Fibroblast of the aortic adventitia (primary cell): Measurements from ENCODE around the gene APOC4. TPM values are rescaled to one million over a fixed set of nuclear protein-coding genes. Genes with fewer than 3 reads are reported as not detected.
A peak's percentile ranks its signal among the peaks of the same experiment; 100 is the strongest.

Experiments
- DNase-seq: peaks from one replicate; pipeline ENCODE4 v3.0.0-alpha.2; 2010; ENCODE audit warnings: low read depth
- H3K4me3 ChIP-seq: 2 replicates; pipeline ENCODE4 v1.5.1; 2011; ENCODE audit warnings: low read depth, mild to moderate bottlenecking, control low read depth, low read length, moderate library complexity
- total RNA-seq: library from RNA; depleted of rRNA; stranded (reverse); fragments of >200 nt; gene quantifications from 2 replicates; pipeline ENCODE4 v1.2.3, GENCODE V29; 2012; ENCODE audit warnings: low replicate concordance
- TF ChIP-seq, protein P1 (sequence below): IDR thresholded peaks from 2 replicates; pipeline ENCODE4 v1.5.1; 2011; ENCODE audit warnings: mild to moderate bottlenecking, low read length, control low read depth, inconsistent platforms; ENCODE audit not compliant: insufficient read depth

Gene APOC4
- total RNA-seq, 1 donor, result not detected

- no peak overlapping the region for H3K4me3 ChIP-seq
- DNase-seq, result no peak
- TF ChIP-seq, protein P1, sequence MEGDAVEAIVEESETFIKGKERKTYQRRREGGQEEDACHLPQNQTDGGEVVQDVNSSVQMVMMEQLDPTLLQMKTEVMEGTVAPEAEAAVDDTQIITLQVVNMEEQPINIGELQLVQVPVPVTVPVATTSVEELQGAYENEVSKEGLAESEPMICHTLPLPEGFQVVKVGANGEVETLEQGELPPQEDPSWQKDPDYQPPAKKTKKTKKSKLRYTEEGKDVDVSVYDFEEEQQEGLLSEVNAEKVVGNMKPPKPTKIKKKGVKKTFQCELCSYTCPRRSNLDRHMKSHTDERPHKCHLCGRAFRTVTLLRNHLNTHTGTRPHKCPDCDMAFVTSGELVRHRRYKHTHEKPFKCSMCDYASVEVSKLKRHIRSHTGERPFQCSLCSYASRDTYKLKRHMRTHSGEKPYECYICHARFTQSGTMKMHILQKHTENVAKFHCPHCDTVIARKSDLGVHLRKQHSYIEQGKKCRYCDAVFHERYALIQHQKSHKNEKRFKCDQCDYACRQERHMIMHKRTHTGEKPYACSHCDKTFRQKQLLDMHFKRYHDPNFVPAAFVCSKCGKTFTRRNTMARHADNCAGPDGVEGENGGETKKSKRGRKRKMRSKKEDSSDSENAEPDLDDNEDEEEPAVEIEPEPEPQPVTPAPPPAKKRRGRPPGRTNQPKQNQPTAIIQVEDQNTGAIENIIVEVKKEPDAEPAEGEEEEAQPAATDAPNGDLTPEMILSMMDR, result no peak
These were observed 1.8 kb downstream of the APOC4 start for GRCh38 chr19:44943801-44944249.

GRCh38 chr19:44947041-44947581, 5.1 kb downstream of the APOC4 start:
- TF ChIP-seq, protein P1, result no peak
- no peak overlapping the region for H3K4me3 ChIP-seq
- DNase-seq, result no peak

GRCh38 chr19:44948237-44948636, 6.2 kb downstream of the APOC4 start:
- H3K4me3 ChIP-seq, result no peak overlapping the region
- TF ChIP-seq, protein P1, result no peak
- no peak for DNase-seq

- TF ChIP-seq, protein P1, result no peak
- H3K4me3 ChIP-seq, result no peak overlapping the region
- no peak for DNase-seq
These were observed 6.8 kb downstream of the APOC4 start for GRCh38 chr19:44948763-44949374.

- no peak overlapping the region for H3K4me3 ChIP-seq
- TF ChIP-seq, protein P1, result no peak
- no peak for DNase-seq
These were observed 7.5 kb downstream of the APOC4 start for GRCh38 chr19:44949550-44949949.

GRCh38 chr19:44951179-44952159, 9.4 kb downstream of the APOC4 start:
- H3K4me3 ChIP-seq, result no peak overlapping the region
- TF ChIP-seq, protein P1, result peak; percentile 87

More at GRCh38 chr19:44951179-44952159, 9.4 kb downstream of the APOC4 start:
- peak; percentile 88 for DNase-seq
